H1 (cell line): ENCODE results near the gene GBE1. TPM values are rescaled to one million over a fixed set of nuclear protein-coding genes. Genes with fewer than 3 reads are reported as not detected.

Source experiments
- CTCF ChIA-PET: fragments of 300-600 bp; sonication (Branson Sonifier 250); formaldehyde crosslinking; loops from one replicate; lab custom pipeline; 2021; ENCODE audit not compliant: partially characterized antibody; lab: Charles Lee
- POLR2A ChIA-PET: fragments of 300-600 bp; sonication (Branson Sonifier 250); formaldehyde crosslinking; loops from one replicate; lab custom pipeline; 2021; ENCODE audit warnings: inconsistent platforms; ENCODE audit not compliant: partially characterized antibody; lab: Charles Lee
- DNase-seq, 2 experiments: peaks; one replicate each; pipeline versions ENCODE4 v3.0.0 to v3.0.0-alpha.2; 2010 to 2022; ENCODE audit warnings: low spot score in 2 of 2, low read depth in 1 of 2, mixed read lengths in 1 of 2
- FAIRE-seq: peaks from 2 replicates; lab custom pipeline; 2011; peaks lifted over from hg19 to GRCh38; lab: Jason Lieb, UNC
- H2AFZ ChIP-seq: 2 replicates; pipeline ENCODE4 v1.8.1; 2012; ENCODE audit warnings: low read length, inconsistent platforms
- H2AK5ac ChIP-seq: 2 replicates; pipeline ENCODE4 v1.6.1; 2013; ENCODE audit warnings: low read depth, low read length
- H2BK120ac ChIP-seq: replicated peaks from 2 replicates; pipeline ENCODE3; 2013; ENCODE audit warnings: low read depth, low read length, inconsistent platforms
- H2BK12ac ChIP-seq: 2 replicates; pipeline ENCODE4 v1.6.1; 2013; ENCODE audit warnings: low read depth, low read length
- H2BK15ac ChIP-seq: 2 replicates; pipeline ENCODE4 v1.6.1; 2013; ENCODE audit warnings: low read length
- H2BK20ac ChIP-seq: 2 replicates; pipeline ENCODE4 v1.6.1; 2013; ENCODE audit warnings: low read length
- H2BK5ac ChIP-seq: 2 replicates; pipeline ENCODE4 v1.6.1; 2013; ENCODE audit warnings: low read depth, low read length
- H3K14ac ChIP-seq: 2 replicates; pipeline ENCODE4 v1.6.1; 2013; ENCODE audit warnings: inconsistent platforms; ENCODE audit not compliant: insufficient read length
- H3K18ac ChIP-seq: 2 replicates; pipeline ENCODE4 v1.6.1; 2013; ENCODE audit warnings: low read length; ENCODE audit errors: extremely low read depth
- H3K23ac ChIP-seq: 2 replicates; pipeline ENCODE4 v1.6.1; 2013; ENCODE audit warnings: inconsistent platforms; ENCODE audit not compliant: insufficient read length
- H3K23me2 ChIP-seq: 2 replicates; pipeline ENCODE4 v1.6.1; 2013; ENCODE audit warnings: low read depth, low read length
- H3K27ac ChIP-seq: 2 replicates; pipeline ENCODE4 v1.6.1; 2011; ENCODE audit warnings: low read depth, low read length, inconsistent platforms
- H3K27me3 ChIP-seq, 4 experiments: replicated peaks in 1 of 4; 1 replicate in 1 of 4; 2 replicates in 3 of 4; pipeline versions ENCODE4 v1.6.1 to v1.8.1; 2011 to 2013; ENCODE audit warnings: low read length in 3 of 4, mild to moderate bottlenecking in 3 of 4, inconsistent platforms in 2 of 4, mixed read lengths in 2 of 4, moderate library complexity in 1 of 4; ENCODE audit not compliant: control insufficient read depth in 3 of 4, insufficient read depth in 3 of 4; ENCODE audit errors: extremely low read depth in 1 of 4
- H3K36me3 ChIP-seq, 4 experiments: 2 replicates each; pipeline versions ENCODE4 v1.6.1 to v1.8.1; 2011 to 2013; ENCODE audit warnings: mild to moderate bottlenecking in 4 of 4, low read length in 3 of 4, moderate library complexity in 2 of 4, control low read depth in 1 of 4, inconsistent platforms in 1 of 4; ENCODE audit not compliant: insufficient read depth in 4 of 4, control insufficient read depth in 2 of 4
- H3K4ac ChIP-seq: replicated peaks from 2 replicates; pipeline ENCODE3; 2013; ENCODE audit warnings: low read length, low read depth, mixed read lengths, inconsistent platforms; ENCODE audit not compliant: insufficient read length
- H3K4me1 ChIP-seq, 4 experiments: replicated peaks in 1 of 4; 1 replicate in 1 of 4; 2 replicates in 3 of 4; pipeline versions ENCODE4 v1.6.1 to v1.8.1; 2011 to 2013; ENCODE audit warnings: low read length in 3 of 4, inconsistent platforms in 2 of 4, mixed read lengths in 1 of 4; ENCODE audit not compliant: insufficient read depth in 4 of 4, control insufficient read depth in 3 of 4
- H3K4me2 ChIP-seq, 2 experiments: 2 replicates each; pipeline versions ENCODE4 v1.6.1 to v1.8.1; 2011 to 2013; ENCODE audit warnings: low read depth in 2 of 2, low read length in 2 of 2, control low read depth in 1 of 2, inconsistent platforms in 1 of 2, mild to moderate bottlenecking in 1 of 2; ENCODE audit not compliant: insufficient read depth in 1 of 2
- H3K4me3 ChIP-seq, 4 experiments: fragments of 200-600, 300-600 bp in 1 of 4; sonication (generic), shearing (Covaris generic), sonication (Bioruptor Twin) in 1 of 4; 2 replicates each; pipeline versions ENCODE4 v1.5.1 to v1.8.1; 2011 to 2016; ENCODE audit warnings: low read length in 4 of 4, low read depth in 3 of 4, control low read depth in 2 of 4, inconsistent platforms in 2 of 4, mild to moderate bottlenecking in 2 of 4, mixed read lengths in 1 of 4, moderate library complexity in 1 of 4; ENCODE audit not compliant: insufficient read depth in 2 of 4; ENCODE audit errors: extremely low read depth in 1 of 4
- H3K56ac ChIP-seq: replicated peaks from 2 replicates; pipeline ENCODE3; 2013; ENCODE audit warnings: low read depth, mild to moderate bottlenecking, mixed read lengths, low read length, inconsistent platforms; ENCODE audit not compliant: insufficient read length
- H3K79me1 ChIP-seq: 2 replicates; pipeline ENCODE4 v1.6.1; 2013; ENCODE audit warnings: low read depth, low read length, control low read depth
- H3K79me2 ChIP-seq, 2 experiments: 2 replicates each; pipeline versions ENCODE4 v1.6.1 to v1.8.1; 2012 to 2013; ENCODE audit warnings: low read length in 2 of 2, mild to moderate bottlenecking in 2 of 2, inconsistent platforms in 1 of 2; ENCODE audit not compliant: insufficient read depth in 2 of 2, control insufficient read depth in 1 of 2
- H3K9ac ChIP-seq, 4 experiments: replicated peaks in 1 of 4; 1 replicate in 1 of 4; 2 replicates in 3 of 4; pipeline versions ENCODE4 v1.6.1 to v1.8.1; 2011 to 2013; ENCODE audit warnings: low read depth in 3 of 4, low read length in 3 of 4, control low read depth in 2 of 4, mild to moderate bottlenecking in 2 of 4, moderate library complexity in 2 of 4, inconsistent platforms in 1 of 4; ENCODE audit errors: extremely low read depth in 1 of 4
- H3K9me3 ChIP-seq, 2 experiments: 2 replicates each; pipeline versions ENCODE4 v1.6.1 to v1.8.1; 2012 to 2013; ENCODE audit warnings: mild to moderate bottlenecking in 2 of 2, moderate library complexity in 2 of 2, control low read depth in 1 of 2, inconsistent platforms in 1 of 2, low read depth in 1 of 2, low read length in 1 of 2, mixed read lengths in 1 of 2; ENCODE audit not compliant: insufficient read depth in 2 of 2
- H4K20me1 ChIP-seq, 2 experiments: replicated peaks in 1 of 2; 2 replicates each; pipeline versions ENCODE3 to v1.8.1; 2011 to 2013; ENCODE audit warnings: inconsistent platforms in 2 of 2, low read length in 2 of 2, mild to moderate bottlenecking in 1 of 2; ENCODE audit not compliant: insufficient read depth in 2 of 2, control insufficient read depth in 1 of 2
- H4K5ac ChIP-seq: 2 replicates; pipeline ENCODE4 v1.6.1; 2013; ENCODE audit warnings: low read length, low read depth, mixed read lengths, inconsistent platforms; ENCODE audit not compliant: insufficient read length
- H4K8ac ChIP-seq: 2 replicates; pipeline ENCODE4 v1.8.0; 2013; ENCODE audit warnings: mild to moderate bottlenecking, moderate library complexity, low read length, inconsistent platforms; ENCODE audit not compliant: insufficient read depth; ENCODE audit errors: extremely low read depth
- H4K91ac ChIP-seq: replicated peaks from 2 replicates; pipeline ENCODE3; 2013; ENCODE audit warnings: low read length, mixed read lengths, inconsistent platforms; ENCODE audit not compliant: insufficient read length
- ASH2L ChIP-seq: fragments of 200-600, 300-600 bp; sonication (generic); IDR thresholded peaks from one replicate; pipeline ENCODE4 v1.7.1; 2017; ENCODE audit warnings: low read length
- BACH1 ChIP-seq: IDR thresholded peaks from 2 replicates; pipeline ENCODE4 v1.6.1; 2012; ENCODE audit warnings: low read length, improper control_type of control experiment
- CEBPB ChIP-seq: IDR thresholded peaks from 2 replicates; pipeline ENCODE4 v1.6.1; 2012; ENCODE audit warnings: low read depth, low read length
- RXRA ChIP-seq: IDR thresholded peaks from 2 replicates; pipeline ENCODE4 v1.6.1; 2011; ENCODE audit warnings: low read depth, mild to moderate bottlenecking, low read length, moderate library complexity; ENCODE audit not compliant: insufficient read depth
- SAP30 ChIP-seq: fragments of 300-600 bp; sonication (generic); IDR thresholded peaks from 2 replicates; pipeline ENCODE4 v1.7.1; 2012; ENCODE audit warnings: low read length, moderate library complexity, mild to moderate bottlenecking, inconsistent platforms; ENCODE audit not compliant: insufficient read depth, insufficient replicate concordance
- TAF1 ChIP-seq: IDR thresholded peaks from 2 replicates; pipeline ENCODE4 v1.6.1; 2011; ENCODE audit warnings: mild to moderate bottlenecking, low read depth, low read length
- YY1 ChIP-seq: IDR thresholded peaks from 2 replicates; pipeline ENCODE4 v1.6.1; 2011; ENCODE audit warnings: low read depth, mild to moderate bottlenecking, low read length
- polyA plus RNA-seq, 7 experiments: library from polyadenylated mRNA; depleted of rRNA in 3 of 7; stranded (reverse) in 5 of 7; unstranded in 2 of 7; fragments of >200 nt in 5 of 7; fragments of 200-250 nt in 2 of 7; gene quantifications; 1 replicate in 5 of 7; 2 replicates in 1 of 7; 4 replicates in 1 of 7; pipeline versions ENCODE4 v1.2.1 to v1.2.3, GENCODE V29; 2011 to 2013; ENCODE audit warnings: missing spikeins in 2 of 7, mixed read lengths in 2 of 7
- total RNA-seq: library from RNA; stranded (reverse); fragmentation: NEBNext Ultra II Directional; extraction: Animal tissue kit (Norgen Biotek cat#: 25700); gene quantifications from 2 replicates; pipeline ENCODE4 v1.2.1, GENCODE V29; 2021

The GBE1 gene
- total and polyA plus RNA-seq, 2 of the 8 experiments (the other 6 are each of a cell fraction or from before 2014, with no cell fraction given) = 3.3 to 7.3 TPM

- H3K14ac ChIP-seq = no peak overlapping the region
- no peak for TF ChIP-seq TAF1
- no peak for TF ChIP-seq YY1
- no peak for TF ChIP-seq RXRA
- TF ChIP-seq ASH2L = no peak
- no peak for TF ChIP-seq CEBPB
- no peak for TF ChIP-seq SAP30
- no peak for TF ChIP-seq BACH1
Measured at GRCh38 chr3:81674690-81675089, 86.8 kb downstream of the GBE1 start.

More at GRCh38 chr3:81674690-81675089, 86.8 kb downstream of the GBE1 start:
- Histone ChIP-seq H3K36me3 (no peaks in the 10 kb centered on the region), H2AFZ (no peak overlapping the region), H2AK5ac (no peak overlapping the region), H2BK5ac (no peak overlapping the region), H3K27ac (no peak overlapping the region), H2BK120ac (no peak overlapping the region), H2BK20ac (no peak overlapping the region), H3K9ac (no peak overlapping the region), H3K23ac (no peak overlapping the region), H4K20me1 (no peaks in the 10 kb centered on the region), H2BK15ac (no peak overlapping the region), H3K18ac (no peak overlapping the region), H4K5ac (no peak overlapping the region), H3K79me1 (no peaks in the 10 kb centered on the region), H3K56ac (no peak overlapping the region), H3K9me3 (no peaks in the 10 kb centered on the region), H4K8ac (no peak overlapping the region), H3K4me2 (no peak overlapping the region), H3K4me1 (no peaks in the 10 kb centered on the region), H3K4ac (no peak overlapping the region), H2BK12ac (no peak overlapping the region), H4K91ac (no peak overlapping the region), H3K79me2 (no peaks in the 10 kb centered on the region), H3K23me2 (no peaks in the 10 kb centered on the region), H3K4me3 (no peak overlapping the region), H3K27me3 (no peaks in the 10 kb centered on the region)
- CTCF ChIA-PET = no interaction called here
- POLR2A ChIA-PET = no interaction called here
- FAIRE-seq (no peak), DNase-seq (no peak)
